ENCODE data around the gene TMEM196. TPM values are rescaled to one million over a fixed set of nuclear protein-coding genes. Genes with fewer than 3 reads are reported as not detected.

Gene TMEM196
- total and polyA plus RNA-seq, 2 experiments from 2014 or later = 0.11 TPM; not detected in 1

- no peak for TF ChIP-seq EZH2phosphoT487 (IDR thresholded peaks at IDR 0.05; ENCODE audit: unreplicated experiment)
- TF ChIP-seq REST (IDR thresholded peaks at IDR 0.05; ENCODE audit: unreplicated experiment) = no peak
- no peak for TF ChIP-seq JUNB (IDR thresholded peaks at IDR 0.05; ENCODE audit: unreplicated experiment)
Observed at GRCh38 chr7:19747740-19748339, 25.6 kb downstream of the TMEM196 start (continued).

- Histone ChIP-seq H3K9me2 (ENCODE audit: insufficient read depth) (no peaks in the 10 kb centered on the region), H3K36me3 (ENCODE audit: insufficient read depth) (no peaks in the 10 kb centered on the region), H3K4me2 (no peak overlapping the region), H2AFZ (no peak overlapping the region), H3K4me1 (ENCODE audit: insufficient read depth) (no peaks in the 10 kb centered on the region), H4K20me1 (replicated peaks; ENCODE audit: insufficient read depth) (no peaks in the 10 kb centered on the region), H3K4me3 (no peak overlapping the region), H3F3A (replicated peaks; ENCODE audit: low read depth) (no peaks in the 10 kb centered on the region), H3K79me2 (replicated peaks; ENCODE audit: insufficient read depth) (no peaks in the 10 kb centered on the region), H3K27me3 (ENCODE audit: insufficient read depth) (no peaks in the 10 kb centered on the region), H3K27ac (ENCODE audit: low read depth) (no peak overlapping the region)
- no peaks in the 10 kb centered on the region for H3K4me1 Mint-ChIP-seq
- ATAC-seq (no peak), DNase-seq (ENCODE audit: low spot score) (no peak)
- no peak overlapping the region for H3K4me3 Mint-ChIP-seq
- no peak overlapping the region for H3K27ac Mint-ChIP-seq
- no peaks in the 10 kb centered on the region for H3K36me3 Mint-ChIP-seq (ENCODE audit: low read depth)
- H3K9me3 Mint-ChIP-seq = no peaks in the 10 kb centered on the region
- no peaks in the 10 kb centered on the region for H3K27me3 Mint-ChIP-seq (ENCODE audit: insufficient read depth, low read depth, poor library complexity)
- no peak for TF ChIP-seq NANOG (IDR thresholded peaks at IDR 0.05; ENCODE audit: borderline replicate concordance)
- TF ChIP-seq EZH2phosphoT487 (IDR thresholded peaks at IDR 0.05; ENCODE audit: unreplicated experiment) = no peak
- TF ChIP-seq CREB1 (CRISPR knock-in tag; IDR thresholded peaks at IDR 0.05; ENCODE audit: low read depth) = no peak
- TF ChIP-seq, protein P1, sequence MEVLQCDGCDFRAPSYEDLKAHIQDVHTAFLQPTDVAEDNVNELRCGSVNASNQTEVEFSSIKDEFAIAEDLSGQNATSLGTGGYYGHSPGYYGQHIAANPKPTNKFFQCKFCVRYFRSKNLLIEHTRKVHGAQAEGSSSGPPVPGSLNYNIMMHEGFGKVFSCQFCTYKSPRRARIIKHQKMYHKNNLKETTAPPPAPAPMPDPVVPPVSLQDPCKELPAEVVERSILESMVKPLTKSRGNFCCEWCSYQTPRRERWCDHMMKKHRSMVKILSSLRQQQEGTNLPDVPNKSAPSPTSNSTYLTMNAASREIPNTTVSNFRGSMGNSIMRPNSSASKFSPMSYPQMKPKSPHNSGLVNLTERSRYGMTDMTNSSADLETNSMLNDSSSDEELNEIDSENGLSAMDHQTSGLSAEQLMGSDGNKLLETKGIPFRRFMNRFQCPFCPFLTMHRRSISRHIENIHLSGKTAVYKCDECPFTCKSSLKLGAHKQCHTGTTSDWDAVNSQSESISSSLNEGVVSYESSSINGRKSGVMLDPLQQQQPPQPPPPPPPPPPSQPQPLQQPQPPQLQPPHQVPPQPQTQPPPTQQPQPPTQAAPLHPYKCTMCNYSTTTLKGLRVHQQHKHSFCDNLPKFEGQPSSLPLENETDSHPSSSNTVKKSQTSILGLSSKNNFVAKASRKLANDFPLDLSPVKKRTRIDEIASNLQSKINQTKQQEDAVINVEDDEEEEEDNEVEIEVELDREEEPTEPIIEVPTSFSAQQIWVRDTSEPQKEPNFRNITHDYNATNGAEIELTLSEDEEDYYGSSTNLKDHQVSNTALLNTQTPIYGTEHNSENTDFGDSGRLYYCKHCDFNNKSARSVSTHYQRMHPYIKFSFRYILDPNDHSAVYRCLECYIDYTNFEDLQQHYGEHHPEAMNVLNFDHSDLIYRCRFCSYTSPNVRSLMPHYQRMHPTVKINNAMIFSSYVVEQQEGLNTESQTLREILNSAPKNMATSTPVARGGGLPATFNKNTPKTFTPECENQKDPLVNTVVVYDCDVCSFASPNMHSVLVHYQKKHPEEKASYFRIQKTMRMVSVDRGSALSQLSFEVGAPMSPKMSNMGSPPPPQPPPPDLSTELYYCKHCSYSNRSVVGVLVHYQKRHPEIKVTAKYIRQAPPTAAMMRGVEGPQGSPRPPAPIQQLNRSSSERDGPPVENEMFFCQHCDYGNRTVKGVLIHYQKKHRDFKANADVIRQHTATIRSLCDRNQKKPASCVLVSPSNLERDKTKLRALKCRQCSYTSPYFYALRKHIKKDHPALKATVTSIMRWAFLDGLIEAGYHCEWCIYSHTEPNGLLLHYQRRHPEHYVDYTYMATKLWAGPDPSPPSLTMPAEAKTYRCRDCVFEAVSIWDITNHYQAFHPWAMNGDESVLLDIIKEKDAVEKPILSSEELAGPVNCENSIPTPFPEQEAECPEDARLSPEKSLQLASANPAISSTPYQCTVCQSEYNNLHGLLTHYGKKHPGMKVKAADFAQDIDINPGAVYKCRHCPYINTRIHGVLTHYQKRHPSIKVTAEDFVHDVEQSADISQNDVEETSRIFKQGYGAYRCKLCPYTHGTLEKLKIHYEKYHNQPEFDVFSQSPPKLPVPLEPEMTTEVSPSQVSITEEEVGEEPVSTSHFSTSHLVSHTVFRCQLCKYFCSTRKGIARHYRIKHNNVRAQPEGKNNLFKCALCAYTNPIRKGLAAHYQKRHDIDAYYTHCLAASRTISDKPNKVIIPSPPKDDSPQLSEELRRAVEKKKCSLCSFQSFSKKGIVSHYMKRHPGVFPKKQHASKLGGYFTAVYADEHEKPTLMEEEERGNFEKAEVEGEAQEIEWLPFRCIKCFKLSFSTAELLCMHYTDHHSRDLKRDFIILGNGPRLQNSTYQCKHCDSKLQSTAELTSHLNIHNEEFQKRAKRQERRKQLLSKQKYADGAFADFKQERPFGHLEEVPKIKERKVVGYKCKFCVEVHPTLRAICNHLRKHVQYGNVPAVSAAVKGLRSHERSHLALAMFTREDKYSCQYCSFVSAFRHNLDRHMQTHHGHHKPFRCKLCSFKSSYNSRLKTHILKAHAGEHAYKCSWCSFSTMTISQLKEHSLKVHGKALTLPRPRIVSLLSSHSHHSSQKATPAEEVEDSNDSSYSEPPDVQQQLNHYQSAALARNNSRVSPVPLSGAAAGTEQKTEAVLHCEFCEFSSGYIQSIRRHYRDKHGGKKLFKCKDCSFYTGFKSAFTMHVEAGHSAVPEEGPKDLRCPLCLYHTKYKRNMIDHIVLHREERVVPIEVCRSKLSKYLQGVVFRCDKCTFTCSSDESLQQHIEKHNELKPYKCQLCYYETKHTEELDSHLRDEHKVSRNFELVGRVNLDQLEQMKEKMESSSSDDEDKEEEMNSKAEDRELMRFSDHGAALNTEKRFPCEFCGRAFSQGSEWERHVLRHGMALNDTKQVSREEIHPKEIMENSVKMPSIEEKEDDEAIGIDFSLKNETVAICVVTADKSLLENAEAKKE (CRISPR knock-in tag; IDR thresholded peaks at IDR 0.05) = no peak
- no peak for TF ChIP-seq ZNF331 (CRISPR knock-in tag; IDR thresholded peaks at IDR 0.05; ENCODE audit: low read depth)
- TF ChIP-seq REST (IDR thresholded peaks at IDR 0.05; ENCODE audit: unreplicated experiment) = no peak
- no peak for TF ChIP-seq STAT1 (IDR thresholded peaks at IDR 0.05; ENCODE audit: unreplicated experiment)
- TF ChIP-seq JUNB (IDR thresholded peaks at IDR 0.05; ENCODE audit: unreplicated experiment) = no peak
- TF ChIP-seq, protein P2, sequence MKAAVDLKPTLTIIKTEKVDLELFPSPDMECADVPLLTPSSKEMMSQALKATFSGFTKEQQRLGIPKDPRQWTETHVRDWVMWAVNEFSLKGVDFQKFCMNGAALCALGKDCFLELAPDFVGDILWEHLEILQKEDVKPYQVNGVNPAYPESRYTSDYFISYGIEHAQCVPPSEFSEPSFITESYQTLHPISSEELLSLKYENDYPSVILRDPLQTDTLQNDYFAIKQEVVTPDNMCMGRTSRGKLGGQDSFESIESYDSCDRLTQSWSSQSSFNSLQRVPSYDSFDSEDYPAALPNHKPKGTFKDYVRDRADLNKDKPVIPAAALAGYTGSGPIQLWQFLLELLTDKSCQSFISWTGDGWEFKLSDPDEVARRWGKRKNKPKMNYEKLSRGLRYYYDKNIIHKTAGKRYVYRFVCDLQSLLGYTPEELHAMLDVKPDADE (IDR thresholded peaks at IDR 0.05) = no peak
Observed at GRCh38 chr7:19744075-19744474, 29.3 kb downstream of the TMEM196 start.

Data from GM23338 (cell line).